Measurements from ENCODE around the gene TGFB3. TPM values are rescaled to one million over a fixed set of nuclear protein-coding genes. Genes with fewer than 3 reads are reported as not detected.

TGFB3 gene
- total and polyA plus RNA-seq, 2 of the 13 experiments (the other 11 are each of a cell fraction or from before 2014, with no cell fraction given), result 1.4 to 2.5 TPM

GRCh38 chr14:75982266-75983018 is 647 bp upstream of the TGFB3 start (continued):
- TF ChIP-seq ZNF629 (CRISPR knock-in tag; conservative IDR thresholded peaks at IDR 0.05) (peak; percentile 96), ZNF552 (CRISPR knock-in tag; IDR thresholded peaks at IDR 0.05; ENCODE audit: borderline replicate concordance) (no peak), ZFY (CRISPR knock-in tag; IDR thresholded peaks at IDR 0.05) (peak; percentile 57), SMC3 (IDR thresholded peaks at IDR 0.05; ENCODE audit: low read length) (no peak)

- Histone ChIP-seq H3K9me3 (ENCODE audit: low read length) (no peaks in the 10 kb centered on the region), H3K9ac (ENCODE audit: insufficient read depth, low read depth, low read length) (peak overlapping the region; percentile 23; the same call in 1 of the 2 replicates), H3K27ac (ENCODE audit: extremely low read length, insufficient read depth, low read length) (no peak overlapping the region), H3K4me2 (ENCODE audit: low read depth, low read length) (peak overlapping the region; percentile 99), H2AFZ (ENCODE audit: low read length) (no peak overlapping the region), H3K4me3 (replicated peaks in 1 of 3; ENCODE audit: insufficient read depth in 1 of 3, low read depth in 2 of 3, low read length in 3 of 3) (peak overlapping the region; percentile 72 to 84 (median 74)), H4K20me1 (ENCODE audit: insufficient read depth, low read length) (no peaks in the 10 kb centered on the region), H3K4me1 (ENCODE audit: insufficient read depth, low read length) (peaks cover 61% of the 10 kb centered on the region), H3K36me3 (replicated peaks in 1 of 2; ENCODE audit: control insufficient read depth in 1 of 2, insufficient read depth in 2 of 2, low read length in 2 of 2) (no peaks in the 10 kb centered on the region), H3K79me2 (ENCODE audit: insufficient read depth, low read length) (no peaks in the 10 kb centered on the region), H3K27me3 (ENCODE audit: control insufficient read depth in 1 of 2, insufficient read depth in 2 of 2, low read length in 2 of 2) (peaks cover 0 to 11% of the 10 kb centered on the region in 2 experiments; a peak in 1 of 5 replicates)
- intact Hi-C loops (cut with micrococcal nuclease; ENCODE audit: unreplicated experiment), result loop anchor here (5.0 to 10.0 kb wide), 3 partner anchors 156 to 404 kb away; partner anchors contain the start of gene FLVCR2
- DNase-seq (ENCODE audit: low spot score), result no peak
- no peak for FAIRE-seq
- 6% methylated on average over 7 of the region's 8 CpGs for WGBS (ENCODE audit: low lambda C conversion rate)
- in situ Hi-C loops (cut with HindIII; ENCODE audit: extremely low pct_ligation_motif_present, low pct_unique_long_range_greater_than_20kb), result loop anchor here (5.0 kb wide), 2 partner anchors 74 to 269 kb away; no protein-coding TSS in a partner anchor
- CTCF ChIA-PET (ENCODE audit: low intra/inter-chr PET ratio, low total read pairs), result interaction anchor here (1.7 kb wide), 1 partner anchor 270 kb away, joined by 4 read pairs; no protein-coding TSS in a partner anchor
- 0 out of 3 replicates have a peak, but pooled peaks have one; percentile 1 for ATAC-seq
- TF ChIP-seq MTF1 (CRISPR knock-in tag; IDR thresholded peaks at IDR 0.05) (no peak), ZNF33B (CRISPR knock-in tag; IDR thresholded peaks at IDR 0.05) (no peak), FIP1L1 (IDR thresholded peaks at IDR 0.05; ENCODE audit: borderline replicate concordance, insufficient read depth, low read depth, low read length) (no peak), ZFP91 (CRISPR knock-in tag; IDR thresholded peaks at IDR 0.05; ENCODE audit: borderline replicate concordance) (no peak; the same call in 1 of the 2 replicates), ZBTB46 (CRISPR knock-in tag; IDR thresholded peaks at IDR 0.05; ENCODE audit: borderline replicate concordance) (no peak), CTCF (CRISPR knock-in tag; IDR thresholded peaks at IDR 0.05) (0 out of 2 replicates have a peak, but pooled peaks have one; percentile 7), ZNF333 (CRISPR knock-in tag; IDR thresholded peaks at IDR 0.05; ENCODE audit: borderline replicate concordance) (no peak)
- no TSS peak for BruUV-seq (replicated peaks)
- POLR2A ChIA-PET, result no interaction called here
Observed at GRCh38 chr14:75980856-75981255, 939 bp downstream of the TGFB3 start.
